ENCODE results near the gene ACAN. TPM values are rescaled to one million over a fixed set of nuclear protein-coding genes. Genes with fewer than 3 reads are reported as not detected.

ACAN gene
- total and polyA plus RNA-seq, 2 of the 8 experiments (the other 6 are each of a cell fraction or from before 2014, with no cell fraction given): 0.71 to 0.73 TPM

DNA sequence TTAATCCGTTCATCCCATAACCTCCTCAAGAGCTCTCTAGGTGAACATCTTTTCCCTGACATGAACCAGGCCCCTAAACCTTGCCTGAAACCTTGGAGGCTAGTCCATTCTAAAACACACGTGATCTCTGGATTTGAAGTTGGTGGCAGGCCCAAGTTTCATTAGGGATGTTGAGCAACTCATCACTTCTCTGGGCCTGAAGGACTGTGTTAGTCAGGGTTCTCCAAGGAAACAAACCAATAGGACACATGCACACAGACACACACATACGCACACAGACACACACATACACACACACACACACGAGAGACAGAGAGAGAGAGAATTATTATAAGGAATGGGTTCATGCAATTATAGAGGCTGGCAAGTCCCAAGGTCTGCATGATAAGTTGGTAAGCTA, 31.9 kb downstream of the ACAN start:
- DNase-seq (ENCODE audit: low read depth in 1 of 2, low spot score in 2 of 2) (no peak), FAIRE-seq (no peak)
- Histone ChIP-seq H3K79me2 (ENCODE audit: control insufficient read depth in 1 of 2, insufficient read depth in 2 of 2, low read length in 2 of 2) (no peaks in the 10 kb centered on the region), H3K27me3 (replicated peaks in 1 of 4; ENCODE audit: control insufficient read depth in 3 of 4, extremely low read depth in 1 of 4, insufficient read depth in 3 of 4, low read length in 3 of 4) (no peaks in the 10 kb centered on the region; a peak in 1 of 7 replicates), H3K9ac (replicated peaks in 1 of 4; ENCODE audit: extremely low read depth in 1 of 4, low read depth in 3 of 4, low read length in 3 of 4) (no peak overlapping the region), H2AFZ (ENCODE audit: low read length) (no peak overlapping the region), H2BK15ac (ENCODE audit: low read length) (no peak overlapping the region), H3K23ac (ENCODE audit: insufficient read length) (no peak overlapping the region), H4K8ac (ENCODE audit: extremely low read depth, insufficient read depth, low read length) (no peak overlapping the region), H3K18ac (ENCODE audit: extremely low read depth, low read length) (no peak overlapping the region), H4K5ac (ENCODE audit: insufficient read length, low read depth, low read length) (no peak overlapping the region), H2BK5ac (ENCODE audit: low read depth, low read length) (no peak overlapping the region), H4K91ac (replicated peaks; ENCODE audit: insufficient read length, low read length) (no peak overlapping the region), H3K4ac (replicated peaks; ENCODE audit: insufficient read length, low read depth, low read length) (no peak overlapping the region), H2BK12ac (ENCODE audit: low read depth, low read length) (no peak overlapping the region), H4K20me1 (replicated peaks in 1 of 2; ENCODE audit: control insufficient read depth in 1 of 2, insufficient read depth in 2 of 2, low read length in 2 of 2) (no peaks in the 10 kb centered on the region), H3K23me2 (ENCODE audit: low read depth, low read length) (no peaks in the 10 kb centered on the region; the same call in 1 of the 2 replicates), H3K27ac (ENCODE audit: low read depth, low read length) (no peak overlapping the region), H3K36me3 (ENCODE audit: control insufficient read depth in 2 of 4, insufficient read depth in 4 of 4, low read length in 3 of 4) (no peaks in the 10 kb centered on the region), H2BK120ac (replicated peaks; ENCODE audit: low read depth, low read length) (no peak overlapping the region), H3K79me1 (ENCODE audit: low read depth, low read length) (no peaks in the 10 kb centered on the region), H3K4me1 (replicated peaks in 1 of 4; ENCODE audit: control insufficient read depth in 3 of 4, insufficient read depth in 4 of 4, low read length in 3 of 4) (no peaks in the 10 kb centered on the region), H3K56ac (replicated peaks; ENCODE audit: insufficient read length, low read depth, low read length) (no peak overlapping the region), H3K9me3 (ENCODE audit: insufficient read depth in 2 of 2, low read depth in 1 of 2, low read length in 1 of 2) (no peaks in the 10 kb centered on the region), H3K14ac (ENCODE audit: insufficient read length) (no peak overlapping the region), H3K4me2 (ENCODE audit: insufficient read depth in 1 of 2, low read depth in 2 of 2, low read length in 2 of 2) (no peak overlapping the region), H2BK20ac (ENCODE audit: low read length) (no peak overlapping the region), H2AK5ac (ENCODE audit: low read depth, low read length) (no peak overlapping the region), H3K4me3 (ENCODE audit: extremely low read depth in 1 of 4, insufficient read depth in 2 of 4, low read depth in 3 of 4, low read length in 4 of 4) (no peak overlapping the region)
- 84% methylated on average over 4 of the region's 4 CpGs; no CpG with 5 or more reads in 1 of the 2 experiments for WGBS, 2 experiments (ENCODE audit: extremely low coverage in 1 of 2, insufficient coverage in 1 of 2, insufficient read length in 1 of 2, insufficient replicate concordance in 2 of 2, low coverage in 1 of 2, low lambda C conversion rate in 2 of 2, missing lambda C conversion rate in 1 of 2)
- POLR2A ChIA-PET (ENCODE audit: partially characterized antibody): interaction anchor here (1.2 to 1.4 kb wide), 2 partner anchors 9 to 60 kb away, joined by 4 to 9 read pairs; partner anchors contain the start of gene HAPLN3
- CTCF ChIA-PET (ENCODE audit: partially characterized antibody): interaction anchor here (0.9 to 4.3 kb wide), 31 partner anchors 10 to 358 kb away, joined by 3 to 114 read pairs (median 4); no protein-coding TSS in a partner anchor
- no peak for TF ChIP-seq KDM1A (IDR thresholded peaks at IDR 0.05; ENCODE audit: borderline replicate concordance, low read length)
- no peak for TF ChIP-seq TCF12 (IDR thresholded peaks at IDR 0.05; ENCODE audit: low read depth, low read length)
- TF ChIP-seq, protein P1, sequence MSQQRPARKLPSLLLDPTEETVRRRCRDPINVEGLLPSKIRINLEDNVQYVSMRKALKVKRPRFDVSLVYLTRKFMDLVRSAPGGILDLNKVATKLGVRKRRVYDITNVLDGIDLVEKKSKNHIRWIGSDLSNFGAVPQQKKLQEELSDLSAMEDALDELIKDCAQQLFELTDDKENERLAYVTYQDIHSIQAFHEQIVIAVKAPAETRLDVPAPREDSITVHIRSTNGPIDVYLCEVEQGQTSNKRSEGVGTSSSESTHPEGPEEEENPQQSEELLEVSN (IDR thresholded peaks at IDR 0.05): no peak
- no peak for TF ChIP-seq RNF2 (IDR thresholded peaks at IDR 0.05; ENCODE audit: borderline replicate concordance, low read depth, low read length, missing control alignments, poor library complexity, severe bottlenecking)
- no peak for TF ChIP-seq SRF (IDR thresholded peaks at IDR 0.05; ENCODE audit: low read depth, low read length)
- TF ChIP-seq, protein P2, sequence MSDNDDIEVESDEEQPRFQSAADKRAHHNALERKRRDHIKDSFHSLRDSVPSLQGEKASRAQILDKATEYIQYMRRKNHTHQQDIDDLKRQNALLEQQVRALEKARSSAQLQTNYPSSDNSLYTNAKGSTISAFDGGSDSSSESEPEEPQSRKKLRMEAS (IDR thresholded peaks at IDR 0.05): no peak
